ENCODE results near the gene CYTH4. TPM values are rescaled to one million over a fixed set of nuclear protein-coding genes. Genes with fewer than 3 reads are reported as not detected.

Gene CYTH4
- total and polyA plus RNA-seq, 2 of the 8 experiments (the other 6 are each of a cell fraction or from before 2014, with no cell fraction given), result 0.09 TPM; not detected in 1

- Histone ChIP-seq H4K5ac (ENCODE audit: insufficient read length, low read depth, low read length) (no peak overlapping the region), H4K91ac (replicated peaks; ENCODE audit: insufficient read length, low read length) (no peak overlapping the region), H3K4me3 (ENCODE audit: extremely low read depth in 1 of 4, insufficient read depth in 2 of 4, low read depth in 3 of 4, low read length in 4 of 4) (no peak overlapping the region), H2BK12ac (ENCODE audit: low read depth, low read length) (no peak overlapping the region), H3K4me2 (ENCODE audit: insufficient read depth in 1 of 2, low read depth in 2 of 2, low read length in 2 of 2) (no peak overlapping the region), H3K9ac (replicated peaks in 1 of 4; ENCODE audit: extremely low read depth in 1 of 4, low read depth in 3 of 4, low read length in 3 of 4) (no peak overlapping the region), H4K8ac (ENCODE audit: extremely low read depth, insufficient read depth, low read length) (no peak overlapping the region), H3K79me2 (ENCODE audit: control insufficient read depth in 1 of 2, insufficient read depth in 2 of 2, low read length in 2 of 2) (no peaks in the 10 kb centered on the region), H3K79me1 (ENCODE audit: low read depth, low read length) (no peaks in the 10 kb centered on the region), H3K27me3 (replicated peaks in 1 of 4; ENCODE audit: control insufficient read depth in 3 of 4, extremely low read depth in 1 of 4, insufficient read depth in 3 of 4, low read length in 3 of 4) (peaks cover 0 to 3% (median 0%) of the 10 kb centered on the region in 4 experiments; a peak in 1 of 7 replicates), H2AFZ (ENCODE audit: low read length) (no peak overlapping the region), H3K23ac (ENCODE audit: insufficient read length) (no peak overlapping the region), H4K20me1 (replicated peaks in 1 of 2; ENCODE audit: control insufficient read depth in 1 of 2, insufficient read depth in 2 of 2, low read length in 2 of 2) (no peaks in the 10 kb centered on the region), H2BK120ac (replicated peaks; ENCODE audit: low read depth, low read length) (no peak overlapping the region), H3K27ac (ENCODE audit: low read depth, low read length) (no peak overlapping the region), H3K14ac (ENCODE audit: insufficient read length) (no peak overlapping the region), H3K18ac (ENCODE audit: extremely low read depth, low read length) (no peak overlapping the region), H3K4ac (replicated peaks; ENCODE audit: insufficient read length, low read depth, low read length) (no peak overlapping the region), H3K9me3 (ENCODE audit: insufficient read depth in 2 of 2, low read depth in 1 of 2, low read length in 1 of 2) (no peaks in the 10 kb centered on the region), H3K4me1 (replicated peaks in 1 of 4; ENCODE audit: control insufficient read depth in 3 of 4, insufficient read depth in 4 of 4, low read length in 3 of 4) (no peaks in the 10 kb centered on the region; a peak in 1 of 7 replicates), H3K56ac (replicated peaks; ENCODE audit: insufficient read length, low read depth, low read length) (no peak overlapping the region), H2BK5ac (ENCODE audit: low read depth, low read length) (no peak overlapping the region), H2BK20ac (ENCODE audit: low read length) (no peak overlapping the region), H3K36me3 (ENCODE audit: control insufficient read depth in 2 of 4, insufficient read depth in 4 of 4, low read length in 3 of 4) (no peaks in the 10 kb centered on the region), H2BK15ac (ENCODE audit: low read length) (no peak overlapping the region; the same call in 1 of the 2 replicates), H3K23me2 (ENCODE audit: low read depth, low read length) (no peaks in the 10 kb centered on the region), H2AK5ac (ENCODE audit: low read depth, low read length) (no peak overlapping the region)
- no peak for FAIRE-seq
- CTCF ChIA-PET (ENCODE audit: partially characterized antibody), result interaction anchor here (1.1 to 1.5 kb wide), 2 partner anchors 29 to 71 kb away, joined by 3 read pairs; no protein-coding TSS in a partner anchor
- no peak for DNase-seq (ENCODE audit: low read depth in 1 of 2, low spot score in 2 of 2)
- POLR2A ChIA-PET (ENCODE audit: partially characterized antibody), result no interaction called here
- WGBS, 2 experiments (ENCODE audit: extremely low coverage in 1 of 2, insufficient coverage in 1 of 2, insufficient read length in 1 of 2, insufficient replicate concordance in 2 of 2, low coverage in 1 of 2, low lambda C conversion rate in 2 of 2, missing lambda C conversion rate in 1 of 2), result 93% methylated on average over 10 of the region's 10 CpGs; no CpG with 5 or more reads in 1 of the 2 experiments
- TF ChIP-seq ATF2 (IDR thresholded peaks at IDR 0.05; ENCODE audit: low read length) (no peak), TCF12 (IDR thresholded peaks at IDR 0.05; ENCODE audit: low read depth, low read length) (no peak), EZH2 (IDR thresholded peaks at IDR 0.05; ENCODE audit: low read depth, low read length, severe bottlenecking) (no peak), TAF1 (IDR thresholded peaks at IDR 0.05; ENCODE audit: low read depth, low read length) (no peak), GTF2F1 (IDR thresholded peaks at IDR 0.05; ENCODE audit: borderline replicate concordance, low read depth, low read length) (no peak), EP300 (IDR thresholded peaks at IDR 0.05; ENCODE audit: borderline replicate concordance in 1 of 2, low read depth in 2 of 2, low read length in 2 of 2) (no peak), TBP (IDR thresholded peaks at IDR 0.05; ENCODE audit: low read depth, low read length) (no peak), ATF3 (IDR thresholded peaks at IDR 0.05; ENCODE audit: insufficient read depth, low read depth, low read length) (no peak), TAF7 (optimal IDR thresholded peaks at IDR 0.05; ENCODE audit: borderline replicate concordance, low read depth, low read length) (no peak), RFX5 (IDR thresholded peaks at IDR 0.05; ENCODE audit: borderline replicate concordance, low read depth, low read length) (no peak), KDM5A (IDR thresholded peaks at IDR 0.05; ENCODE audit: low read length) (no peak)
Measured at GRCh38 chr22:37357446-37358075, 75.3 kb downstream of the CYTH4 start.

Data from H1 (cell line).